Prostate gland (tissue), 2 donors: ENCODE results near the gene AGBL4. TPM values are rescaled to one million over a fixed set of nuclear protein-coding genes. Genes with fewer than 3 reads are reported as not detected.

Source experiments
- DNase-seq: peaks from one replicate; pipeline ENCODE4 v3.0.0-alpha.2; 2019; ENCODE audit warnings: low spot score
- H3K27ac ChIP-seq, 2 donors: fragments of 200-600 bp; sonication (generic); 2 replicates each; pipeline ENCODE4 v1.5.1; 2017 to 2019
- H3K27me3 ChIP-seq: fragments of 200-600 bp; sonication (generic); replicated peaks from 2 replicates; pipeline ENCODE4 v1.5.1; 2019; ENCODE audit not compliant: insufficient read depth
- H3K36me3 ChIP-seq, 2 donors: fragments of 200-600 bp; sonication (generic); 1 replicate in 1 of 2; 2 replicates in 1 of 2; pipeline versions ENCODE4 v1.5.1 to v1.8.1; 2017 to 2019
- H3K4me1 ChIP-seq: fragments of 200-600 bp; sonication (generic); replicated peaks from 2 replicates; pipeline ENCODE4 v1.5.1; 2019
- H3K4me3 ChIP-seq, 2 donors: fragments of 200-600 bp; sonication (generic); 2 replicates each; pipeline ENCODE4 v1.5.1; 2017 to 2019
- H3K9me3 ChIP-seq: fragments of 200-600 bp; sonication (generic); 2 replicates; pipeline ENCODE4 v1.5.1; 2017
- POLR2A ChIP-seq: fragments of 450-650 bp; IDR thresholded peaks from one replicate; pipeline ENCODE4 v1.6.1; 2016; ENCODE audit warnings: antibody characterized with exemption, mild to moderate bottlenecking
- POLR2AphosphoS5 ChIP-seq: sonication (generic); formaldehyde crosslinking; IDR thresholded peaks from one replicate; pipeline ENCODE4 v1.6.1; 2017; ENCODE audit warnings: antibody characterized with exemption
- WGBS: methylation state at CpG from one replicate; pipeline ENCODE4 v1.1.5; 2018; 5-methylcytosine and 5-hydroxymethylcytosine counted together
- intact Hi-C: fragments of 100-400 bp; cut with DNase I; formaldehyde crosslinking; loops from one replicate; pipeline ENCODE4 v1.14.2; 2022
- total RNA-seq, 2 donors: library from RNA; depleted of rRNA; stranded (reverse); fragments of >200 nt; gene quantifications; one replicate each; pipeline ENCODE4 v1.1.0, GENCODE V29; 2016
- TF ChIP-seq, protein P1 (sequence below), 4 experiments: fragments of 200-600 bp in 2 of 4; fragments of 450-650 bp in 2 of 4; sonication (generic) in 2 of 4; IDR thresholded peaks; 1 replicate in 3 of 4; 2 replicates in 1 of 4; pipeline ENCODE4 v1.5.1; 2016 to 2019; ENCODE audit warnings: antibody characterized with exemption in 4 of 4, mild to moderate bottlenecking in 2 of 4, moderate library complexity in 2 of 4

AGBL4 gene
- total RNA-seq, 2 donors from 2014 or later: 0.82 to 2.7 TPM

- DNase-seq: no peak
- H3K9me3 ChIP-seq: no peaks in the 10 kb centered on the region
- TF ChIP-seq POLR2A: no peak
- H3K27me3 ChIP-seq: no peaks in the 10 kb centered on the region
- no peaks in the 10 kb centered on the region for H3K4me1 ChIP-seq
- WGBS: 0% methylated on average over 1 of the region's 1 CpG
- intact Hi-C loops: loop anchor here (10.0 kb wide), 1 partner anchor 143 kb away; no protein-coding TSS in a partner anchor
- no peak overlapping the region for H3K4me3 ChIP-seq
- no peaks in the 10 kb centered on the region for H3K36me3 ChIP-seq
- H3K27ac ChIP-seq: no peak overlapping the region
Observed at GRCh38 chr1:48671578-48671977, 1352.2 kb downstream of the AGBL4 start.

DNA sequence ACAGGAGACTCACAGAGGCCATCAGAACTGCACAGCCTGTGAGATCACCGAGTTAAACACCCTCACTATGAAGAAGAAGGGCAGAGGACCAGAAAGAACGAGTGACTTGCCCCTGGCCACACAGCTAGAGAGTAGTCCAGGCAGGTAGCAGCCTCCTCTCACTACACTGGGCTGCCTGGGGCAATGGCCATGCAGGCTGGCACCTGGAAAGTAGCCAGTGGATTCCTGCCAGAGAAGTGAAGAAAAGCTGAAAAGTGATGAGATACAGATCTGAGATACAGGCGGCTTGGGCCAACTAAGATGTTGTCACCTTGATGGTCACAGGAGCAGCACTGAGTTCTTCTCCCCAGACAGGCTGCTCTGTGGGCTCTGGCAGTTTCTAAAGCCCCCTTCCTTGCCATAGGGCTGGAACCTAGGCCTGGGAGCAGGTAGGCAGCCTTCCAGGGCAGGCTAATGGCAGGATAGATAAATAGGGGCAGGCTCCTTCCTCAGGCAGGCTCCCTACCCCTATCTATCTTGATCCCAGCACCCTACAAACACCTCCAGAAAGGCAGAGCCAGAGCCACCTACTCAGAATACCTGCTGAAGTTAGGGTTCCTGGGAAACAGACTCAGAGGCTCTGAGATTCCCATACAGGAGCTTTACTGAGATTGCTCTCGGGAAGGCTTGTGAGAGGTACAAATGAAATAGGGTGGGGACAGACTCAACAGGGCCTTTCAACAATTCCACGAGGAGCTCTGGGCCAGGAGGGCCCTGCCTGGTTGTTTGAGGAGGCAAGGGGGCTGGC lies 1353.3 kb downstream of the AGBL4 start:
- Histone ChIP-seq H3K4me1 (no peaks in the 10 kb centered on the region), H3K27me3 (no peaks in the 10 kb centered on the region), H3K9me3 (no peaks in the 10 kb centered on the region), H3K4me3 (no peak overlapping the region), H3K27ac (no peak overlapping the region), H3K36me3 (no peaks in the 10 kb centered on the region)
- intact Hi-C loops: loop anchor here (10.0 kb wide), 1 partner anchor 144 kb away; no protein-coding TSS in a partner anchor
- no peak for DNase-seq
- TF ChIP-seq POLR2AphosphoS5: no peak
- TF ChIP-seq, protein P1, sequence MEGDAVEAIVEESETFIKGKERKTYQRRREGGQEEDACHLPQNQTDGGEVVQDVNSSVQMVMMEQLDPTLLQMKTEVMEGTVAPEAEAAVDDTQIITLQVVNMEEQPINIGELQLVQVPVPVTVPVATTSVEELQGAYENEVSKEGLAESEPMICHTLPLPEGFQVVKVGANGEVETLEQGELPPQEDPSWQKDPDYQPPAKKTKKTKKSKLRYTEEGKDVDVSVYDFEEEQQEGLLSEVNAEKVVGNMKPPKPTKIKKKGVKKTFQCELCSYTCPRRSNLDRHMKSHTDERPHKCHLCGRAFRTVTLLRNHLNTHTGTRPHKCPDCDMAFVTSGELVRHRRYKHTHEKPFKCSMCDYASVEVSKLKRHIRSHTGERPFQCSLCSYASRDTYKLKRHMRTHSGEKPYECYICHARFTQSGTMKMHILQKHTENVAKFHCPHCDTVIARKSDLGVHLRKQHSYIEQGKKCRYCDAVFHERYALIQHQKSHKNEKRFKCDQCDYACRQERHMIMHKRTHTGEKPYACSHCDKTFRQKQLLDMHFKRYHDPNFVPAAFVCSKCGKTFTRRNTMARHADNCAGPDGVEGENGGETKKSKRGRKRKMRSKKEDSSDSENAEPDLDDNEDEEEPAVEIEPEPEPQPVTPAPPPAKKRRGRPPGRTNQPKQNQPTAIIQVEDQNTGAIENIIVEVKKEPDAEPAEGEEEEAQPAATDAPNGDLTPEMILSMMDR (IDR thresholded peaks at IDR 0.05): no peak
- TF ChIP-seq POLR2A: no peak
- 57% methylated on average over 5 of the region's 5 CpGs for WGBS

DNA sequence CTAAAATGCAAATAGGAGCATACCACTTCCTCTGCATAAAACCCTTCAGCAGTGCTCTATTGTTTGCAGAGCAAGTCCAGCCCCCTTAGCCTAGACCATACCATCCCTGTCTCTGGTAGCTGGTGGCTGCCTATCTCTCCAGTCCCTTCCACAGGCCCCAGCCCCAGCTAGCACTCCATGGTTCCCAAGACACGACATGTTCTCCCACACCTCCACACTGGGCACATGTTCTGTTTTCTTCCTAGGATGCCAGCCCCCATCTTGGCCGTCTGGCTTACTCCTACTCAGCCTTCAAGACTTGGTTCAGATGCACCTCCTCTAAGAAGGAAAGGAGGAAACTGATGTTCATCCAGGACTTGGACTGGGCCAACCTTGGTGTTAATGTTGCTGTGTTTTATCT lies 1355.4 kb downstream of the AGBL4 start:
- Histone ChIP-seq H3K27me3 (no peaks in the 10 kb centered on the region), H3K4me3 (no peak overlapping the region), H3K9me3 (no peaks in the 10 kb centered on the region), H3K4me1 (no peaks in the 10 kb centered on the region), H3K36me3 (no peaks in the 10 kb centered on the region), H3K27ac (no peak overlapping the region)
- TF ChIP-seq POLR2AphosphoS5: no peak
- TF ChIP-seq, protein P1 (IDR thresholded peaks at IDR 0.05): no peak
- no peak for TF ChIP-seq POLR2A
- intact Hi-C loops: no loop called here
- WGBS: 86% methylated on average over 2 of the region's 2 CpGs
- DNase-seq: no peak

- 96% methylated on average over 1 of the region's 1 CpG for WGBS
- Histone ChIP-seq H3K9me3 (no peaks in the 10 kb centered on the region), H3K4me1 (no peaks in the 10 kb centered on the region), H3K36me3 (no peaks in the 10 kb centered on the region), H3K27ac (no peak overlapping the region), H3K27me3 (no peaks in the 10 kb centered on the region), H3K4me3 (no peak overlapping the region)
- intact Hi-C loops: loop anchor here (1.0 kb wide), 1 partner anchor 16 kb away; no protein-coding TSS in a partner anchor
- TF ChIP-seq POLR2A (no peak), POLR2AphosphoS5 (no peak)
- TF ChIP-seq, protein P1 (IDR thresholded peaks at IDR 0.05): no peak
- no peak for DNase-seq
Observed at GRCh38 chr1:48667782-48668181, 1356.0 kb downstream of the AGBL4 start.

- no peaks in the 10 kb centered on the region for H3K9me3 ChIP-seq
- H3K36me3 ChIP-seq: no peaks in the 10 kb centered on the region
- no peak overlapping the region for H3K4me3 ChIP-seq
- TF ChIP-seq POLR2A (no peak), POLR2AphosphoS5 (no peak)
- TF ChIP-seq, protein P1 (IDR thresholded peaks at IDR 0.05): no peak
- 68% methylated on average over 6 of the region's 6 CpGs for WGBS
- DNase-seq: no peak
- H3K4me1 ChIP-seq: no peaks in the 10 kb centered on the region
- H3K27me3 ChIP-seq: no peaks in the 10 kb centered on the region
- H3K27ac ChIP-seq: no peak overlapping the region
- intact Hi-C loops: no loop called here
Observed at GRCh38 chr1:48665708-48666407, 1357.9 kb downstream of the AGBL4 start.
